Measurements from ENCODE around the gene ZNF532.

The ZNF532 gene

GRCh38 chr18:58951986-58952702 lies 87.5 kb downstream of the ZNF532 start:
- Histone ChIP-seq H3K9me3 (ENCODE audit: insufficient read depth, low read depth, low read length) (no peaks in the 10 kb centered on the region), H3K36me3 (ENCODE audit: insufficient read depth, low read length) (peaks cover 97% of the 10 kb centered on the region), H3K4me3 (ENCODE audit: low read length) (no peak overlapping the region), H3K27ac (ENCODE audit: low read depth, low read length) (no peak overlapping the region), H3K27me3 (ENCODE audit: insufficient read depth, low read length) (no peaks in the 10 kb centered on the region), H3K9ac (ENCODE audit: low read depth, low read length) (no peak overlapping the region), H3K4me1 (ENCODE audit: insufficient read depth, low read length) (no peaks in the 10 kb centered on the region)
- WGBS: 96% methylated on average over 4 of the region's 4 CpGs

- H3K27me3 ChIP-seq (ENCODE audit: insufficient read depth, low read length): no peaks in the 10 kb centered on the region
- H3K9me3 ChIP-seq (ENCODE audit: insufficient read depth, low read depth, low read length): no peaks in the 10 kb centered on the region
- no peak overlapping the region for H3K9ac ChIP-seq (ENCODE audit: low read depth, low read length)
- H3K36me3 ChIP-seq (ENCODE audit: insufficient read depth, low read length): peaks cover 91% of the 10 kb centered on the region
- no peak overlapping the region for H3K4me3 ChIP-seq (ENCODE audit: low read length)
- WGBS: 91% methylated on average over 3 of the region's 3 CpGs
- no peaks in the 10 kb centered on the region for H3K4me1 ChIP-seq (ENCODE audit: insufficient read depth, low read length)
- no peak overlapping the region for H3K27ac ChIP-seq (ENCODE audit: low read depth, low read length)
Measured at GRCh38 chr18:58952858-58953257, 88.2 kb downstream of the ZNF532 start.

GRCh38 chr18:58953627-58954026 lies 89.0 kb downstream of the ZNF532 start:
- Histone ChIP-seq H3K4me3 (ENCODE audit: low read length) (no peak overlapping the region), H3K9me3 (ENCODE audit: insufficient read depth, low read depth, low read length) (no peaks in the 10 kb centered on the region), H3K27me3 (ENCODE audit: insufficient read depth, low read length) (no peaks in the 10 kb centered on the region), H3K9ac (ENCODE audit: low read depth, low read length) (no peak overlapping the region), H3K27ac (ENCODE audit: low read depth, low read length) (no peak overlapping the region), H3K4me1 (ENCODE audit: insufficient read depth, low read length) (no peaks in the 10 kb centered on the region), H3K36me3 (ENCODE audit: insufficient read depth, low read length) (peaks cover 91% of the 10 kb centered on the region)
- 92% methylated on average over 3 of the region's 3 CpGs for WGBS

GRCh38 chr18:58955001-58955400 lies 90.3 kb downstream of the ZNF532 start:
- no peak overlapping the region for H3K4me3 ChIP-seq (ENCODE audit: low read length)
- H3K9me3 ChIP-seq (ENCODE audit: insufficient read depth, low read depth, low read length): no peaks in the 10 kb centered on the region
- 96% methylated on average over 6 of the region's 6 CpGs for WGBS
- peaks cover 89% of the 10 kb centered on the region for H3K36me3 ChIP-seq (ENCODE audit: insufficient read depth, low read length)
- no peaks in the 10 kb centered on the region for H3K4me1 ChIP-seq (ENCODE audit: insufficient read depth, low read length)
- H3K27ac ChIP-seq (ENCODE audit: low read depth, low read length): no peak overlapping the region
- H3K9ac ChIP-seq (ENCODE audit: low read depth, low read length): no peak overlapping the region
- no peaks in the 10 kb centered on the region for H3K27me3 ChIP-seq (ENCODE audit: insufficient read depth, low read length)

GRCh38 chr18:58955738-58956137 lies 91.1 kb downstream of the ZNF532 start:
- Histone ChIP-seq H3K36me3 (ENCODE audit: insufficient read depth, low read length) (peaks cover 89% of the 10 kb centered on the region), H3K4me3 (ENCODE audit: low read length) (no peak overlapping the region), H3K27me3 (ENCODE audit: insufficient read depth, low read length) (no peaks in the 10 kb centered on the region), H3K9ac (ENCODE audit: low read depth, low read length) (no peak overlapping the region), H3K4me1 (ENCODE audit: insufficient read depth, low read length) (no peaks in the 10 kb centered on the region), H3K9me3 (ENCODE audit: insufficient read depth, low read depth, low read length) (no peaks in the 10 kb centered on the region), H3K27ac (ENCODE audit: low read depth, low read length) (no peak overlapping the region)
- 99% methylated on average over 4 of the region's 4 CpGs for WGBS

GRCh38 chr18:58958628-58959027 lies 94.0 kb downstream of the ZNF532 start:
- Histone ChIP-seq H3K27me3 (ENCODE audit: insufficient read depth, low read length) (no peaks in the 10 kb centered on the region), H3K36me3 (ENCODE audit: insufficient read depth, low read length) (peaks cover 89% of the 10 kb centered on the region), H3K9me3 (ENCODE audit: insufficient read depth, low read depth, low read length) (no peaks in the 10 kb centered on the region), H3K4me1 (ENCODE audit: insufficient read depth, low read length) (no peaks in the 10 kb centered on the region), H3K9ac (ENCODE audit: low read depth, low read length) (no peak overlapping the region), H3K4me3 (ENCODE audit: low read length) (no peak overlapping the region), H3K27ac (ENCODE audit: low read depth, low read length) (no peak overlapping the region)
- 98% methylated on average over 3 of the region's 3 CpGs for WGBS

GRCh38 chr18:58960508-58960907 lies 95.8 kb downstream of the ZNF532 start:
- Histone ChIP-seq H3K27ac (ENCODE audit: low read depth, low read length) (no peak overlapping the region), H3K4me3 (ENCODE audit: low read length) (no peak overlapping the region), H3K9ac (ENCODE audit: low read depth, low read length) (no peak overlapping the region), H3K9me3 (ENCODE audit: insufficient read depth, low read depth, low read length) (no peaks in the 10 kb centered on the region), H3K4me1 (ENCODE audit: insufficient read depth, low read length) (no peaks in the 10 kb centered on the region), H3K27me3 (ENCODE audit: insufficient read depth, low read length) (no peaks in the 10 kb centered on the region), H3K36me3 (ENCODE audit: insufficient read depth, low read length) (peaks cover 80% of the 10 kb centered on the region)
- 93% methylated on average over 1 of the region's 1 CpG for WGBS

- WGBS: 96% methylated on average over 14 of the region's 14 CpGs
- Histone ChIP-seq H3K36me3 (ENCODE audit: insufficient read depth, low read length) (peaks cover 80% of the 10 kb centered on the region), H3K27ac (ENCODE audit: low read depth, low read length) (no peak overlapping the region)
Measured at GRCh38 chr18:58960946-58961722, 96.5 kb downstream of the ZNF532 start.

GRCh38 chr18:58962336-58962735 lies 97.7 kb downstream of the ZNF532 start:
- no peaks in the 10 kb centered on the region for H3K4me1 ChIP-seq (ENCODE audit: insufficient read depth, low read length)
- 93% methylated on average over 8 of the region's 8 CpGs for WGBS
- no peaks in the 10 kb centered on the region for H3K9me3 ChIP-seq (ENCODE audit: insufficient read depth, low read depth, low read length)
- no peak overlapping the region for H3K9ac ChIP-seq (ENCODE audit: low read depth, low read length)
- H3K4me3 ChIP-seq (ENCODE audit: low read length): no peak overlapping the region
- H3K27ac ChIP-seq (ENCODE audit: low read depth, low read length): no peak overlapping the region
- H3K27me3 ChIP-seq (ENCODE audit: insufficient read depth, low read length): no peaks in the 10 kb centered on the region
- H3K36me3 ChIP-seq (ENCODE audit: insufficient read depth, low read length): peaks cover 82% of the 10 kb centered on the region

More at GRCh38 chr18:58960946-58961722, 96.5 kb downstream of the ZNF532 start:
- no peaks in the 10 kb centered on the region for H3K27me3 ChIP-seq (ENCODE audit: insufficient read depth, low read length)
- no peaks in the 10 kb centered on the region for H3K9me3 ChIP-seq (ENCODE audit: insufficient read depth, low read depth, low read length)
- H3K4me1 ChIP-seq (ENCODE audit: insufficient read depth, low read length): no peaks in the 10 kb centered on the region
- no peak overlapping the region for H3K9ac ChIP-seq (ENCODE audit: low read depth, low read length)
- H3K4me3 ChIP-seq (ENCODE audit: low read length): no peak overlapping the region

GRCh38 chr18:58965291-58966004 lies 100.8 kb downstream of the ZNF532 start:
- H3K4me3 ChIP-seq (ENCODE audit: low read length): no peak overlapping the region
- H3K36me3 ChIP-seq (ENCODE audit: insufficient read depth, low read length): peaks cover 85% of the 10 kb centered on the region
- H3K9ac ChIP-seq (ENCODE audit: low read depth, low read length): no peak overlapping the region
- H3K27me3 ChIP-seq (ENCODE audit: insufficient read depth, low read length): no peaks in the 10 kb centered on the region
- no peaks in the 10 kb centered on the region for H3K9me3 ChIP-seq (ENCODE audit: insufficient read depth, low read depth, low read length)
- H3K4me1 ChIP-seq (ENCODE audit: insufficient read depth, low read length): no peaks in the 10 kb centered on the region; the same call in 1 of the 2 replicates
- 86% methylated on average over 5 of the region's 5 CpGs for WGBS
- H3K27ac ChIP-seq (ENCODE audit: low read depth, low read length): no peak overlapping the region
